Activated naive CD4-positive, alpha-beta T cell treated with anti-CD3 and anti-CD28 coated beads, Interleukin-2, amount 50 U/mL, for 24 hours (primary cell): ENCODE measurements around the gene IQSEC1.
A peak's percentile ranks its signal among the peaks of the same experiment; 100 is the strongest.

Source experiments
- H3K27ac Mint-ChIP-seq: one replicate; pipeline ENCODE4 v1.8.0; 2021; ENCODE audit warnings: mild to moderate bottlenecking, mixed read lengths
- H3K27me3 Mint-ChIP-seq: one replicate; pipeline ENCODE4 v1.8.0; 2021; ENCODE audit warnings: mixed read lengths
- H3K36me3 Mint-ChIP-seq: one replicate; pipeline ENCODE4 v1.8.0; 2021; ENCODE audit warnings: mixed read lengths
- H3K4me1 Mint-ChIP-seq: one replicate; pipeline ENCODE4 v1.8.0; 2021; ENCODE audit warnings: mixed read lengths
- H3K4me3 Mint-ChIP-seq: one replicate; pipeline ENCODE4 v1.8.0; 2021; ENCODE audit warnings: mild to moderate bottlenecking, mixed read lengths
- H3K9me3 Mint-ChIP-seq: one replicate; pipeline ENCODE4 v1.8.0; 2021; ENCODE audit warnings: mixed read lengths

The IQSEC1 gene

GRCh38 chr3:13111873-13112520 is 38.8 kb upstream of the IQSEC1 start:
- H3K9me3 Mint-ChIP-seq = no peaks in the 10 kb centered on the region
- H3K4me3 Mint-ChIP-seq = no peak overlapping the region
- H3K36me3 Mint-ChIP-seq = no peaks in the 10 kb centered on the region
- peaks cover 18% of the 10 kb centered on the region for H3K4me1 Mint-ChIP-seq
- no peak overlapping the region for H3K27ac Mint-ChIP-seq
- H3K27me3 Mint-ChIP-seq = no peaks in the 10 kb centered on the region

DNA sequence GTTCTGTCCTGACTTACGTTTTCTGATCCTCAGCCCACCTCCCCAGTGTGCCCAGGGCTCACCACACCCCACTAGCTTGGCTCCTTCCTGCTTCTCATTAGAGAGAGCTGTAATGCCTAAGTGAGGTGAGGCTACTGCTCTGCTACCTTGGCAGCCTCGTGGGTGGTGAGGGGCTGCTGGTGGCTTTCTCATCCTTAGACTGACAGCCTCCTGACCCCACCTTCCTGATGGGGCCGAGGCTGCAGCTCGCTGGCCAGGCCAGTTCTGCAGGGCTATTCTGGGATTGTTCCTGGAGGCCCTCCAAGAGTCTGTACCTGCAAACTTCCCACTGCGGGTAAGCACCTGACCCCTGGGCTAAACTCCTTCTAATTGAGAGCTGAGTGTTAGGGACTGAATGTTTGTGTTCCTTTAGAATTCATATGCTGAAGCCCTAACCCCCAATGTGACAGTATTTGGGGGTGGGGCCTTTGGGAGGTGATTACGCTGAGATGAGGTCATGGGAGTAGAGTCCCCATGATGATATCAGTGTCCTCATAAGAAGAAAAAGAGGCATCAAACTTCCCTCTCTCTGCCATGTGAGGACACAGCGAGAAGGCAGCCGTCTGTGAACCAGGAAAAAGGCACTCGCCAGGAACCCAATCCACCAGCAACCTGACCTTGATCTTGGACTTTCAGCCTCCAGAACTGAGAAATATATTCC is 38.1 kb upstream of the IQSEC1 start:
- no peaks in the 10 kb centered on the region for H3K9me3 Mint-ChIP-seq
- no peaks in the 10 kb centered on the region for H3K36me3 Mint-ChIP-seq
- H3K27me3 Mint-ChIP-seq = no peaks in the 10 kb centered on the region
- H3K27ac Mint-ChIP-seq = no peak overlapping the region
- H3K4me1 Mint-ChIP-seq = peaks cover 18% of the 10 kb centered on the region
- no peak overlapping the region for H3K4me3 Mint-ChIP-seq

GRCh38 chr3:13110678-13111116 is 37.5 kb upstream of the IQSEC1 start:
- H3K27me3 Mint-ChIP-seq = no peaks in the 10 kb centered on the region
- peaks cover 18% of the 10 kb centered on the region for H3K4me1 Mint-ChIP-seq
- no peaks in the 10 kb centered on the region for H3K36me3 Mint-ChIP-seq
- H3K9me3 Mint-ChIP-seq = no peaks in the 10 kb centered on the region
- no peak overlapping the region for H3K27ac Mint-ChIP-seq
- peak overlapping the region; percentile 55 for H3K4me3 Mint-ChIP-seq

DNA sequence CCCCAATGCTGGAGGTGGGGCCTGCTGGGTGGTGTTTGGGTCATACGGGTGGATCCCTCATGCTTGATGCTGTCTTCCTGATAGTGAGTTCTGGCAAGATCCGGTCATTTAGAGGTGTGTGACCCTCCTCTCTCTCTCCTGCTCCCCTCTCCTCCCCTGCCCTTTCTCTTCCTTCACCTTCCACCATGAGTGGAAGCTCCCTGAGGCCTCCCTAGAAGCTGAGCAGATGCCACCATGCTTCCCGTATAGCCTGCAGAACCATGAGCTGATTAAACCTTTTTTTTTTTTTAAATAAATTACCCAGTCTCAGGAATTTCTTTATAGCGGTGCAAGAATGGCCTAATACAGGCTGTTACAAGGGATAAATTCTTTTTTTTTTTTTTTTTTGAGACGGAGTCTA is 36.3 kb upstream of the IQSEC1 start:
- Mint-ChIP-seq H3K27ac (no peak overlapping the region), H3K4me1 (peaks cover 18% of the 10 kb centered on the region), H3K9me3 (no peaks in the 10 kb centered on the region), H3K36me3 (no peaks in the 10 kb centered on the region), H3K4me3 (no peak overlapping the region), H3K27me3 (no peaks in the 10 kb centered on the region)

GRCh38 chr3:13108861-13109260 is 35.6 kb upstream of the IQSEC1 start:
- Mint-ChIP-seq H3K27me3 (no peaks in the 10 kb centered on the region), H3K36me3 (no peaks in the 10 kb centered on the region), H3K27ac (no peak overlapping the region), H3K4me1 (peaks cover 18% of the 10 kb centered on the region), H3K9me3 (no peaks in the 10 kb centered on the region), H3K4me3 (no peak overlapping the region)

DNA sequence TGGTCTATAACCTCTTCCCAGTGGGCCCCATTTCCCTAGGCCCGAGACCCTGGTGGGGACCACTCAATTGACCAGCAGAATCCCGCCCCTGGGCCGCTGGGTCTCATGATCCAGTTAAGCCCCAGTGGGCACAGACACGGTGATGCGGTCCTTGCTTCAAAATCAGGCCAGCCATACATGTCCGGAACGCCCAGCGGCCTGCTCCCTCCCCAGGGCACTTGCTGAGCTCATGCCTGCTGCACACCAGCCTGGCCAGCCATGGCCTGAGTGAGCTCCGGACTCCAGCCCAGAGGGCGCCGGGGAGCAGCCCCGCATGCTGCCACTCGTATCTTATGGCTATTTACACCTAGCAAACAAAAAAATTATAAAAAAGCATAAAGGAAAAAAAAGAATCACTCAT is 34.4 kb upstream of the IQSEC1 start:
- Mint-ChIP-seq H3K4me3 (no peak overlapping the region), H3K36me3 (no peaks in the 10 kb centered on the region)

GRCh38 chr3:13106308-13107001 is 33.2 kb upstream of the IQSEC1 start:
- no peak overlapping the region for H3K27ac Mint-ChIP-seq
- H3K4me3 Mint-ChIP-seq = no peak overlapping the region
- H3K27me3 Mint-ChIP-seq = no peaks in the 10 kb centered on the region
- H3K9me3 Mint-ChIP-seq = no peaks in the 10 kb centered on the region
- peaks cover 14% of the 10 kb centered on the region for H3K4me1 Mint-ChIP-seq
- H3K36me3 Mint-ChIP-seq = no peaks in the 10 kb centered on the region

More for the DNA sequence above, 34.4 kb upstream of the IQSEC1 start:
- Mint-ChIP-seq H3K4me1 (peaks cover 18% of the 10 kb centered on the region), H3K27ac (no peak overlapping the region), H3K9me3 (no peaks in the 10 kb centered on the region), H3K27me3 (no peaks in the 10 kb centered on the region)

GRCh38 chr3:13105896-13106250 is 32.6 kb upstream of the IQSEC1 start:
- Mint-ChIP-seq H3K9me3 (no peaks in the 10 kb centered on the region), H3K36me3 (no peaks in the 10 kb centered on the region), H3K4me3 (no peak overlapping the region), H3K4me1 (peaks cover 8% of the 10 kb centered on the region), H3K27ac (no peak overlapping the region), H3K27me3 (no peaks in the 10 kb centered on the region)

- Mint-ChIP-seq H3K27ac (no peak overlapping the region), H3K36me3 (no peaks in the 10 kb centered on the region), H3K4me3 (no peak overlapping the region), H3K4me1 (peaks cover 3% of the 10 kb centered on the region), H3K27me3 (no peaks in the 10 kb centered on the region), H3K9me3 (no peaks in the 10 kb centered on the region)
Measured at GRCh38 chr3:13105181-13105895, 32.1 kb upstream of the IQSEC1 start.

GRCh38 chr3:13104511-13104910 is 31.3 kb upstream of the IQSEC1 start:
- no peaks in the 10 kb centered on the region for H3K9me3 Mint-ChIP-seq
- no peaks in the 10 kb centered on the region for H3K27me3 Mint-ChIP-seq
- H3K4me3 Mint-ChIP-seq = no peak overlapping the region
- no peaks in the 10 kb centered on the region for H3K4me1 Mint-ChIP-seq
- H3K27ac Mint-ChIP-seq = no peak overlapping the region
- H3K36me3 Mint-ChIP-seq = no peaks in the 10 kb centered on the region

DNA sequence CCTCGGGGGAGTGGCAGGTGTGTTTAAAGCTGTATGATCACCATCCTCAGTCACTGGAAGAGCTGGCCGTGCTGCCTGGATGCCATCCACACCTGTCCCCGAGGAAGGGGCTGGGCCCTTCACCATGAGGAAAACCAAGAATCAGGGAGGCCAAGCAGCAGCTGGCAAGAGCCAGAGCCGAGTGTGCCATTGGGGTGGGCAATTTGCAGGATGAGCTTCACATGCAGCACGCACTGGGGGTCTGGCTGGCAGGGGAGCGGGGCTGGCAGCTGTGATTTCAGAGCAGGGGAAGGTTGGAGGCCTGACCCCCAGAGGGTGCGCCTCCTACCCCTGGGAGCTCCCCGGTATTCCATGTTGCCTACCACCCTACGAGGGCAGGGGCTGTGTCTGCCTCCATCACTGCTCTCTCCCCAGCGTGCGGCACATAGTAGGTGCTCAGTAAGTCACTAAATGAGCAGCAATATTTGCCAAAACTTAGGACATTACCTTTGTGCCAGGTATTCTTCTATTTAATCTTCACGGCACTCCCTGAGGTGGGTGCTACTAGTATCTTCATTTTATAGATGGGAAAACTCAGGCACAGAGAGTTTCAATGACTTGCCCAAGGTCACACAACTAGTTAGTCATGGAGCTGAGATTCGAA is 30.3 kb upstream of the IQSEC1 start:
- no peaks in the 10 kb centered on the region for H3K9me3 Mint-ChIP-seq
- H3K27ac Mint-ChIP-seq = no peak overlapping the region
- peaks cover 1% of the 10 kb centered on the region for H3K27me3 Mint-ChIP-seq
- no peaks in the 10 kb centered on the region for H3K4me1 Mint-ChIP-seq
- H3K36me3 Mint-ChIP-seq = no peaks in the 10 kb centered on the region
- no peak overlapping the region for H3K4me3 Mint-ChIP-seq

GRCh38 chr3:13102386-13103345 is 29.4 kb upstream of the IQSEC1 start:
- no peak overlapping the region for H3K4me3 Mint-ChIP-seq
- no peaks in the 10 kb centered on the region for H3K9me3 Mint-ChIP-seq
- H3K27me3 Mint-ChIP-seq = peaks cover 1% of the 10 kb centered on the region
- H3K27ac Mint-ChIP-seq = no peak overlapping the region
- H3K4me1 Mint-ChIP-seq = no peaks in the 10 kb centered on the region
- no peaks in the 10 kb centered on the region for H3K36me3 Mint-ChIP-seq

- Mint-ChIP-seq H3K9me3 (no peaks in the 10 kb centered on the region), H3K4me3 (no peak overlapping the region), H3K4me1 (no peaks in the 10 kb centered on the region), H3K27ac (no peak overlapping the region), H3K27me3 (peaks cover 1% of the 10 kb centered on the region), H3K36me3 (no peaks in the 10 kb centered on the region)
Measured at GRCh38 chr3:13099707-13100106, 26.5 kb upstream of the IQSEC1 start.

DNA sequence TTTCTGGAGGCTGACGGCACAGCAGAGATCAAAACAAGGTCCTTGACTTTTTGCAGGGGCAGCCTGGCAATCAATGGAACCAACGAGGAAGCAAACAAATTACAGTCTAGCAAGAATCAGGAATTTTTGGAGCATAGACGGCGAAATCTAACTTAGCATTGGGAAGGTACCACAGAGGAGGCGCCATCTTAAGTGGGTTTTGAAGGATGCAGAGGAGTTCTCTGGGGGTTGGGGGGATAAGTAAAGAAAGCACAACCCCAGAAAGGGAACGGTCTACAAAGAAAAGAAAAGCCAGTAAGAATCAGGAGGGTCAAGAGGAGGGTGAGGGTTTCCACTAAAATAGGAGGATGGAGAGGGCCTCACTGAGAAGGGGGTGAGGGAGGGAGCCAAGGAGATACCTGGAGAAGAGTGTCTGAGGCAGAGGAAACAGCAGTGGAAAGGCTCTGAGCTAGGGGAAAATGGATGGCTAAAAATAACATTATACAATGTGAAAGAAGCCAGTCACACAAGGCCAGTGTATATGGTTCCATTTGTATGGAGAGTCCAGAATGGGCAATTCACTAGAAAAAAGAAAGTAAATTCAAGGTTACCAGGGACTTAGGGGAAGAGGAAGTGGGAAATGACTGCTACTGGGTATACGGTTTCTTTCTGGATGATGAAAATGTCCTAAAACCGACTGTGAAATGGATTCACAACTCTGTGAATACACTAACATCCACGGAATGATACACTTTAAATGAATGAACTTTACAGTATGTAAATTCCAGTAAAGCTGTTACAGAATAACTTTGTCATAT is 25.2 kb upstream of the IQSEC1 start:
- no peak overlapping the region for H3K4me3 Mint-ChIP-seq
- no peaks in the 10 kb centered on the region for H3K4me1 Mint-ChIP-seq
- no peak overlapping the region for H3K27ac Mint-ChIP-seq
- no peaks in the 10 kb centered on the region for H3K9me3 Mint-ChIP-seq
- no peaks in the 10 kb centered on the region for H3K36me3 Mint-ChIP-seq
- H3K27me3 Mint-ChIP-seq = peaks cover 3% of the 10 kb centered on the region
